Hepatocyte (in vitro differentiated cells): ENCODE data around the gene ZNF710.

ENCODE experiments used
- CTCF ChIP-seq: fragments of 200-600 bp; sonication (generic); IDR thresholded peaks from 2 replicates; pipeline ENCODE4 v1.5.1; 2016; ENCODE audit warnings: antibody characterized with exemption, mild to moderate bottlenecking; ENCODE audit not compliant: poor library complexity
- EZH2phosphoT487 ChIP-seq: fragments of 200-600 bp; sonication (generic); IDR thresholded peaks from one replicate; pipeline ENCODE4 v1.6.1; 2018; ENCODE audit warnings: antibody characterized with exemption, mild to moderate bottlenecking, low read depth, moderate library complexity; ENCODE audit not compliant: unreplicated experiment, severe bottlenecking

- TF ChIP-seq CTCF: no peak
- no peak for TF ChIP-seq EZH2phosphoT487
These were observed 120.0 kb downstream of the ZNF710 start for GRCh38 chr15:90121086-90121485.
